HEK293 (cell line): ENCODE results near the gene FADS1.
A peak's percentile ranks its signal among the peaks of the same experiment; 100 is the strongest.

Experiments used
- CTCF ChIA-PET: fragments of 350-600 bp; formaldehyde crosslinking; extraction: SDS; loops from one replicate; lab custom pipeline; 2021; ENCODE audit warnings: antibody characterized with exemption; lab: Yijun Ruan, JAX
- POLR2A ChIA-PET: fragments of 300-600 bp; formaldehyde crosslinking; extraction: SDS; loops from one replicate; lab custom pipeline; 2020; ENCODE audit warnings: antibody characterized with exemption, inconsistent platforms; lab: Yijun Ruan, JAX
- H3K27ac ChIP-seq: fragments of 200-500 bp; sonication (Bioruptor generic); 2 replicates; pipeline ENCODE4 v1.5.1; 2014; ENCODE audit warnings: low read depth, low read length, control low read depth, inconsistent platforms; ENCODE audit errors: extremely low read depth
- H3K36me3 ChIP-seq, 2 experiments: fragments of 200-500 bp in 1 of 2; sonication (Bioruptor generic) in 1 of 2; 1 replicate in 1 of 2; 2 replicates in 1 of 2; pipeline ENCODE4 v1.5.1; 2014 to 2017; ENCODE audit warnings: inconsistent platforms in 2 of 2, low read length in 2 of 2; ENCODE audit not compliant: control insufficient read depth in 2 of 2, insufficient read depth in 1 of 2
- H3K4me1 ChIP-seq: fragments of 200-500 bp; sonication (Bioruptor generic); 2 replicates; pipeline ENCODE4 v1.5.1; 2014; ENCODE audit warnings: mild to moderate bottlenecking, low read length, inconsistent platforms; ENCODE audit not compliant: control insufficient read depth, insufficient read depth
- H3K4me3 ChIP-seq: 2 replicates; pipeline ENCODE4 v1.5.1; 2011; ENCODE audit warnings: low read depth, mild to moderate bottlenecking, control low read depth, low read length, moderate library complexity
- H3K9me3 ChIP-seq: fragments of 200-500 bp; sonication (Bioruptor generic); 2 replicates; pipeline ENCODE4 v1.5.1; 2014; ENCODE audit warnings: low read depth, low read length, inconsistent platforms; ENCODE audit not compliant: control insufficient read depth, insufficient read depth
- BCL11B ChIP-seq: fragments of 450-650 bp; formaldehyde crosslinking; IDR thresholded peaks from 2 replicates; pipeline ENCODE4 v1.5.1; 2016; ENCODE audit warnings: low read depth, missing biosample characterization, missing genetic modification characterization
- EGR2 ChIP-seq: fragments of 450-650 bp; formaldehyde crosslinking; IDR thresholded peaks from 2 replicates; pipeline ENCODE4 v1.5.1; 2016; ENCODE audit warnings: low read depth, missing biosample characterization, missing genetic modification characterization
- KLF8 ChIP-seq: fragments of 450-650 bp; formaldehyde crosslinking; IDR thresholded peaks from 2 replicates; pipeline ENCODE4 v1.5.1; 2016; ENCODE audit warnings: missing biosample characterization, missing genetic modification characterization
- ZBTB48 ChIP-seq: fragments of 450-650 bp; formaldehyde crosslinking; IDR thresholded peaks from 2 replicates; pipeline ENCODE4 v1.5.1; 2016; ENCODE audit warnings: missing biosample characterization, missing genetic modification characterization
- ZFHX2 ChIP-seq: fragments of 450-650 bp; formaldehyde crosslinking; conservative IDR thresholded peaks from 2 replicates; pipeline ENCODE4 v1.5.1; 2016; ENCODE audit warnings: missing biosample characterization, missing genetic modification characterization
- ZFP37 ChIP-seq: fragments of 450-650 bp; formaldehyde crosslinking; IDR thresholded peaks from 2 replicates; pipeline ENCODE4 v1.5.1; 2016; ENCODE audit warnings: missing biosample characterization, missing genetic modification characterization
- ZNF155 ChIP-seq: fragments of 450-650 bp; formaldehyde crosslinking; IDR thresholded peaks from 2 replicates; pipeline ENCODE4 v1.5.1; 2016; ENCODE audit warnings: missing biosample characterization, missing genetic modification characterization
- ZNF157 ChIP-seq: fragments of 450-650 bp; formaldehyde crosslinking; IDR thresholded peaks from 2 replicates; pipeline ENCODE4 v1.5.1; 2016; ENCODE audit warnings: missing biosample characterization, missing genetic modification characterization
- ZNF302 ChIP-seq: fragments of 450-650 bp; formaldehyde crosslinking; IDR thresholded peaks from 2 replicates; pipeline ENCODE4 v1.5.1; 2016; ENCODE audit warnings: missing biosample characterization, missing genetic modification characterization, low read depth
- ZNF335 ChIP-seq: fragments of 450-650 bp; formaldehyde crosslinking; conservative IDR thresholded peaks from 2 replicates; pipeline ENCODE4 v1.5.1; 2016; ENCODE audit warnings: missing biosample characterization, missing genetic modification characterization
- ZNF544 ChIP-seq: fragments of 450-650 bp; formaldehyde crosslinking; IDR thresholded peaks from 2 replicates; pipeline ENCODE4 v1.5.0; 2017; ENCODE audit warnings: missing biosample characterization, missing genetic modification characterization
- ZNF654 ChIP-seq: fragments of 450-650 bp; formaldehyde crosslinking; IDR thresholded peaks from 2 replicates; pipeline ENCODE4 v1.5.1; 2016; ENCODE audit warnings: low read depth, missing biosample characterization, missing genetic modification characterization
- ZNF768 ChIP-seq: fragments of 450-650 bp; formaldehyde crosslinking; IDR thresholded peaks from 2 replicates; pipeline ENCODE4 v1.5.1; 2018; ENCODE audit warnings: missing biosample characterization, mild to moderate bottlenecking, missing genetic modification characterization
- TF ChIP-seq, protein P1 (sequence below): fragments of 450-650 bp; formaldehyde crosslinking; IDR thresholded peaks from 2 replicates; pipeline ENCODE4 v1.5.1; 2016; ENCODE audit warnings: missing biosample characterization, missing genetic modification characterization
- TF ChIP-seq, protein P2 (sequence below): fragments of 450-650 bp; formaldehyde crosslinking; IDR thresholded peaks from 2 replicates; pipeline ENCODE4 v1.5.1; 2016; ENCODE audit warnings: missing biosample characterization, missing genetic modification characterization
- TF ChIP-seq, protein P3 (sequence below): fragments of 450-650 bp; formaldehyde crosslinking; IDR thresholded peaks from 2 replicates; pipeline ENCODE4 v1.5.1; 2016; ENCODE audit warnings: missing biosample characterization, missing genetic modification characterization

FADS1 gene

DNA sequence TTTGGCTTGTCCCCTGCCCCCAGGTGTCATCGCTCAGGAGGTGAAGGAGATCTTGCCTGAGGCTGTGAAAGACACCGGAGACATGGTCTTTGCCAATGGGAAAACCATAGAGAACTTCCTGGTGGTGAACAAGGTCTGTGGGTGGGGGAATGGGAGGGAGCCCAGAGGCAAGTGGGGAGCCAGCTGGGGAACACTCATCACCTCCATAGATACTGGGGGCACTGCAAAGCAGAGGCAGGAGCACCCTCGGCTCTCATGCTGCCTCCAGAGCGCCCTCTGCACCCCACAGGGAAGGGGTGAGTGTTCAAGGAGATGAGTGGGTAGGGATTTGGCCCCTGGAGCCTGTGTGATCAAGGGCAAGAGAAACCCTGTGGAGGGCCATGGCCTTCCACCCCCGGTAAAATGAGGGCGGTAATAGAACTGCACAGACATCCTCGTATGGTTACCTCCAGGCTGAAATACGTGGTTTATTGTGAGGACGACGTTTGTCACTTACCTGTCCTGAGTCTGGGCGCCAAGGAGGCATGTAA, 38.4 kb downstream of the FADS1 start:
- Histone ChIP-seq H3K4me3 (no peak overlapping the region), H3K27ac (no peak overlapping the region), H3K36me3 (peaks cover 0 to 18% of the 10 kb centered on the region in 2 experiments; a peak in 1 of 3 replicates), H3K9me3 (no peaks in the 10 kb centered on the region), H3K4me1 (no peaks in the 10 kb centered on the region)
- POLR2A ChIA-PET: interaction anchor here (1.2 kb wide), 1 partner anchor 10 kb away, joined by 4 read pairs; no protein-coding TSS in a partner anchor
- CTCF ChIA-PET: interaction anchor here (0.6 to 2.6 kb wide), 4 partner anchors 10 to 705 kb away, joined by 3 to 13 read pairs (median 3); no protein-coding TSS in a partner anchor
- TF ChIP-seq EGR2 (tag by site-specific recombination) (peak; percentile 70), ZFHX2 (peak; percentile 77), ZNF302 (no peak), ZFP37 (tag by site-specific recombination) (no peak), ZBTB48 (tag by site-specific recombination) (no peak)

DNA sequence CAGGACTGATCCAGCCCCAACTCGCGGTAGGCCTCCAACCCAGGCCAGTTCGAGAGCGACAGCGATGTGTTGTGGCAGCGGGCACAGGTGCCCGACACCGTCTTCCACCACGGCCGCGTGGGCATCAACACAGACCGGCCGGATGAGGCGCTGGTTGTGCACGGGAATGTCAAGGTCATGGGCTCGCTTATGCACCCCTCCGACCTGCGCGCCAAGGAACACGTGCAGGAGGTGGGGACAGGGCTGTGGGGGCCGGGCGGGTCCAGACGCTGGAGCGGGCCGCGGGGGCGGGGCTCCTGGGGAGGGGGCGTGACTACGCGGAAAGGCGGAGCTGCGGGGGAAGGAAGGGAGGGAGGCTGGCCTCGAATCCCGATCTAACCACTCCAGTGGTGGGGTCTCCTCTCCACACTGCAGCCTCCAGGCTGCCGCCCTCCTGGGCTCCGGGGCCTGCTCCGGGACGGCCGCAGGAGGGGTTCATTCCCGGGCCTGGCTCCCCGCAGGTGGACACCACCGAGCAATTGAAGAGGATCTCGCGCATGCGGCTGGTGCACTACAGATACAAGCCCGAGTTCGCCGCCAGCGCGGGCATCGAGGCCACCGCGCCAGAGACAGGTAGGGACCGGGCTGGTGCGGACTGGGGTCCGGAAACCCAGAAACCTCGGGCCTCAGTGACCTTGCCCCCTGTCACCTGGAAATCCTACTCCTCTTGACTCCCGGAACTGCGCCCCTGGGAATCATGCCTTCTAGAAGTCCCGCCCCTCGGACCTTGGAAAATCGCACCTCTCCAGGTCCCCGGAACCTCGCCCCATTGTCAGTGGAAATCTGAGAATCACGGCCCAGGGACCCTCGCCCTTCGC, 39.3 kb downstream of the FADS1 start:
- CTCF ChIA-PET: interaction anchor here (0.5 to 2.6 kb wide), 5 partner anchors 11 to 31 kb away, joined by 3 to 13 read pairs (median 3); no protein-coding TSS in a partner anchor
- H3K36me3 ChIP-seq: peaks cover 0 to 10% of the 10 kb centered on the region in 2 experiments; a peak in 1 of 3 replicates
- no peak overlapping the region for H3K4me3 ChIP-seq
- no peak for TF ChIP-seq BCL11B (tag by site-specific recombination)
- TF ChIP-seq, protein P1, sequence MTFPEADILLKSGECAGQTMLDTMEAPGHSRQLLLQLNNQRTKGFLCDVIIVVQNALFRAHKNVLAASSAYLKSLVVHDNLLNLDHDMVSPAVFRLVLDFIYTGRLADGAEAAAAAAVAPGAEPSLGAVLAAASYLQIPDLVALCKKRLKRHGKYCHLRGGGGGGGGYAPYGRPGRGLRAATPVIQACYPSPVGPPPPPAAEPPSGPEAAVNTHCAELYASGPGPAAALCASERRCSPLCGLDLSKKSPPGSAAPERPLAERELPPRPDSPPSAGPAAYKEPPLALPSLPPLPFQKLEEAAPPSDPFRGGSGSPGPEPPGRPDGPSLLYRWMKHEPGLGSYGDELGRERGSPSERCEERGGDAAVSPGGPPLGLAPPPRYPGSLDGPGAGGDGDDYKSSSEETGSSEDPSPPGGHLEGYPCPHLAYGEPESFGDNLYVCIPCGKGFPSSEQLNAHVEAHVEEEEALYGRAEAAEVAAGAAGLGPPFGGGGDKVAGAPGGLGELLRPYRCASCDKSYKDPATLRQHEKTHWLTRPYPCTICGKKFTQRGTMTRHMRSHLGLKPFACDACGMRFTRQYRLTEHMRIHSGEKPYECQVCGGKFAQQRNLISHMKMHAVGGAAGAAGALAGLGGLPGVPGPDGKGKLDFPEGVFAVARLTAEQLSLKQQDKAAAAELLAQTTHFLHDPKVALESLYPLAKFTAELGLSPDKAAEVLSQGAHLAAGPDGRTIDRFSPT (tag by site-specific recombination): 0 out of 2 replicates have a peak, but pooled peaks have one; percentile 56
- no peaks in the 10 kb centered on the region for H3K9me3 ChIP-seq
- no peak overlapping the region for H3K27ac ChIP-seq
- POLR2A ChIA-PET: no interaction called here
- no peaks in the 10 kb centered on the region for H3K4me1 ChIP-seq

DNA sequence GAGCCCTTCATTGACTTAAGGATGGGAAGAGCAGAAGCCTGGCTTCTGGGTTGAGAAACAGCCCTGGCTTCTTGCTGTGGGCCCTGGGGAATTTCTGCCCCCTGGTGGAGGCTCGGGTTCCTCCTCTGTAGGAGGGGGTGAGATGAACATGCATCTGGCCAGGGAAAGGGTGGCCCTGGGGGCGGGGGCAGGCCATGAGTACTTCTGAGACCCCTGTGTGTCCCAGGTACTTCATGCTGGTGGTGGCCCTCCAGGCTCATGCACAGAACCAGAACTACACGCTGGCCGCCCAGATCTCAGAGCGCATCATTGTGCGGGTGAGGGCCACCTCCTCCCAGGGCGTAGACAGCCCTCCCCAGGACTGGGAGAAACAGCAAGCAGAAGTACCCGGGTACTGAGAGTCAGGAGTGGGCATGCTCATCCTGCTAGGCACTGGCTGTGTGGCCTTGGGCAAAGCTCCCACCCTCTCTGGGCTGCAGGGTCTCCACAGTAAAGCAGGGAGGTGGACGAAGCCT, 40.2 kb downstream of the FADS1 start:
- ChIA-PET CTCF (interaction anchor here (0.5 to 1.0 kb wide), 3 partner anchors 15 to 30 kb away, joined by 3 to 4 read pairs (median 3); no protein-coding TSS in a partner anchor), POLR2A (no interaction called here)
- H3K27ac ChIP-seq: no peak overlapping the region

More for the DNA sequence above, 40.2 kb downstream of the FADS1 start:
- Histone ChIP-seq H3K9me3 (no peaks in the 10 kb centered on the region), H3K4me1 (no peaks in the 10 kb centered on the region), H3K36me3 (peaks cover 0 to 5% of the 10 kb centered on the region in 2 experiments; a peak in 1 of 3 replicates), H3K4me3 (no peak overlapping the region)
- 0 out of 2 replicates have a peak, but pooled peaks have one; percentile 27 for TF ChIP-seq KLF8 (tag by site-specific recombination)
- no peak for TF ChIP-seq ZNF157
- TF ChIP-seq, protein P2, sequence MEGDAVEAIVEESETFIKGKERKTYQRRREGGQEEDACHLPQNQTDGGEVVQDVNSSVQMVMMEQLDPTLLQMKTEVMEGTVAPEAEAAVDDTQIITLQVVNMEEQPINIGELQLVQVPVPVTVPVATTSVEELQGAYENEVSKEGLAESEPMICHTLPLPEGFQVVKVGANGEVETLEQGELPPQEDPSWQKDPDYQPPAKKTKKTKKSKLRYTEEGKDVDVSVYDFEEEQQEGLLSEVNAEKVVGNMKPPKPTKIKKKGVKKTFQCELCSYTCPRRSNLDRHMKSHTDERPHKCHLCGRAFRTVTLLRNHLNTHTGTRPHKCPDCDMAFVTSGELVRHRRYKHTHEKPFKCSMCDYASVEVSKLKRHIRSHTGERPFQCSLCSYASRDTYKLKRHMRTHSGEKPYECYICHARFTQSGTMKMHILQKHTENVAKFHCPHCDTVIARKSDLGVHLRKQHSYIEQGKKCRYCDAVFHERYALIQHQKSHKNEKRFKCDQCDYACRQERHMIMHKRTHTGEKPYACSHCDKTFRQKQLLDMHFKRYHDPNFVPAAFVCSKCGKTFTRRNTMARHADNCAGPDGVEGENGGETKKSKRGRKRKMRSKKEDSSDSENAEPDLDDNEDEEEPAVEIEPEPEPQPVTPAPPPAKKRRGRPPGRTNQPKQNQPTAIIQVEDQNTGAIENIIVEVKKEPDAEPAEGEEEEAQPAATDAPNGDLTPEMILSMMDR: 0 out of 2 replicates have a peak, but pooled peaks have one; percentile 9
- TF ChIP-seq ZNF654 (tag by site-specific recombination): peak; percentile 10; the same call in 1 of the 2 replicates
- TF ChIP-seq ZNF768: peak; percentile 53; the same call in 1 of the 2 replicates
- TF ChIP-seq, protein P3, sequence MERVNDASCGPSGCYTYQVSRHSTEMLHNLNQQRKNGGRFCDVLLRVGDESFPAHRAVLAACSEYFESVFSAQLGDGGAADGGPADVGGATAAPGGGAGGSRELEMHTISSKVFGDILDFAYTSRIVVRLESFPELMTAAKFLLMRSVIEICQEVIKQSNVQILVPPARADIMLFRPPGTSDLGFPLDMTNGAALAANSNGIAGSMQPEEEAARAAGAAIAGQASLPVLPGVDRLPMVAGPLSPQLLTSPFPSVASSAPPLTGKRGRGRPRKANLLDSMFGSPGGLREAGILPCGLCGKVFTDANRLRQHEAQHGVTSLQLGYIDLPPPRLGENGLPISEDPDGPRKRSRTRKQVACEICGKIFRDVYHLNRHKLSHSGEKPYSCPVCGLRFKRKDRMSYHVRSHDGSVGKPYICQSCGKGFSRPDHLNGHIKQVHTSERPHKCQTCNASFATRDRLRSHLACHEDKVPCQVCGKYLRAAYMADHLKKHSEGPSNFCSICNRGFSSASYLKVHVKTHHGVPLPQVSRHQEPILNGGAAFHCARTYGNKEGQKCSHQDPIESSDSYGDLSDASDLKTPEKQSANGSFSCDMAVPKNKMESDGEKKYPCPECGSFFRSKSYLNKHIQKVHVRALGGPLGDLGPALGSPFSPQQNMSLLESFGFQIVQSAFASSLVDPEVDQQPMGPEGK (tag by site-specific recombination): peak; percentile 41; the same call in 1 of the 2 replicates
- TF ChIP-seq ZNF544 (tag by site-specific recombination): no peak
- TF ChIP-seq ZNF155 (tag by site-specific recombination): no peak
- no peak for TF ChIP-seq ZNF335 (tag by site-specific recombination)
